H1 (cell line): ENCODE results near the gene CMTM5. TPM values are rescaled to one million over a fixed set of nuclear protein-coding genes. Genes with fewer than 3 reads are reported as not detected.
A peak's percentile ranks its signal among the peaks of the same experiment; 100 is the strongest.

Source experiments
- ASH2L ChIP-seq: fragments of 200-600, 300-600 bp; sonication (generic); IDR thresholded peaks from one replicate; pipeline ENCODE4 v1.7.1; 2017; ENCODE audit warnings: low read length
- BACH1 ChIP-seq: IDR thresholded peaks from 2 replicates; pipeline ENCODE4 v1.6.1; 2012; ENCODE audit warnings: low read length, improper control_type of control experiment
- BCL11A ChIP-seq, 2 experiments: IDR thresholded peaks; one replicate each; pipeline ENCODE4 v1.6.1; 2011; ENCODE audit warnings: low read depth in 2 of 2, low read length in 2 of 2, mild to moderate bottlenecking in 2 of 2
- BRCA1 ChIP-seq: IDR thresholded peaks from 2 replicates; pipeline ENCODE4 v1.6.1; 2012; ENCODE audit warnings: low read depth, low read length, improper control_type of control experiment
- CBX8 ChIP-seq: fragments of 300-800, 300-1000 bp; sonication (generic); IDR thresholded peaks from 2 replicates; pipeline ENCODE4 v1.7.1; 2016; ENCODE audit warnings: low read depth, low read length, borderline replicate concordance
- CHD1 ChIP-seq: IDR thresholded peaks from 2 replicates; pipeline ENCODE4 v1.6.1; 2012; ENCODE audit warnings: low read depth, low read length, improper control_type of control experiment
- CTCF ChIP-seq, 3 experiments: IDR thresholded peaks; 1 replicate in 2 of 3; 2 replicates in 1 of 3; pipeline versions ENCODE4 v1.5.1 to v1.6.1; 2011; ENCODE audit warnings: low read length in 3 of 3, mild to moderate bottlenecking in 3 of 3, inconsistent platforms in 2 of 3, low read depth in 1 of 3, moderate library complexity in 1 of 3; ENCODE audit not compliant: insufficient read depth in 1 of 3; ENCODE audit errors: control extremely low read depth in 1 of 3
- EP300 ChIP-seq, 2 experiments: IDR thresholded peaks; 1 replicate in 1 of 2; 2 replicates in 1 of 2; pipeline ENCODE4 v1.6.1; 2011 to 2012; ENCODE audit warnings: low read depth in 2 of 2, low read length in 2 of 2, mild to moderate bottlenecking in 2 of 2, borderline replicate concordance in 1 of 2, inconsistent platforms in 1 of 2, moderate library complexity in 1 of 2
- EZH2 ChIP-seq: fragments of 200-600 bp; sonication (generic); IDR thresholded peaks from 2 replicates; pipeline ENCODE4 v1.7.1; 2012; ENCODE audit warnings: low read depth, mild to moderate bottlenecking, moderate library complexity, low read length, inconsistent platforms; ENCODE audit not compliant: severe bottlenecking
- HDAC2 ChIP-seq, 2 experiments: fragments of 300-600 bp in 1 of 2; sonication (generic) in 1 of 2; IDR thresholded peaks; 2 replicates each; pipeline ENCODE4 v1.6.1; 2011 to 2012; ENCODE audit warnings: low read depth in 2 of 2, low read length in 2 of 2, mild to moderate bottlenecking in 2 of 2, moderate library complexity in 2 of 2, borderline replicate concordance in 1 of 2, inconsistent platforms in 1 of 2
- JUN ChIP-seq: IDR thresholded peaks from 2 replicates; pipeline ENCODE4 v1.6.1; 2011; ENCODE audit warnings: low read depth, mild to moderate bottlenecking, improper control_type of control experiment, low read length
- KDM4A ChIP-seq: IDR thresholded peaks from one replicate; pipeline ENCODE4 v1.7.1; 2012; ENCODE audit warnings: low read depth, mild to moderate bottlenecking, moderate library complexity, low read length, inconsistent platforms; ENCODE audit not compliant: severe bottlenecking
- PHF8 ChIP-seq: fragments of 200-600 bp; sonication (generic); conservative IDR thresholded peaks from 2 replicates; pipeline ENCODE4 v1.7.1; 2012; ENCODE audit warnings: low read depth, mild to moderate bottlenecking, inconsistent platforms, low read length, moderate library complexity
- RXRA ChIP-seq: IDR thresholded peaks from 2 replicates; pipeline ENCODE4 v1.6.1; 2011; ENCODE audit warnings: low read depth, mild to moderate bottlenecking, low read length, moderate library complexity; ENCODE audit not compliant: insufficient read depth
- SIX5 ChIP-seq: IDR thresholded peaks from 2 replicates; pipeline ENCODE4 v1.6.1; 2011; ENCODE audit warnings: mild to moderate bottlenecking, low read depth, low read length
- SP1 ChIP-seq: IDR thresholded peaks from 2 replicates; pipeline ENCODE4 v1.6.1; 2011; ENCODE audit warnings: low read depth, low read length
- SP2 ChIP-seq: IDR thresholded peaks from 2 replicates; pipeline ENCODE4 v1.6.1; 2012; ENCODE audit warnings: mild to moderate bottlenecking, low read length, inconsistent platforms
- TEAD4 ChIP-seq: IDR thresholded peaks from 2 replicates; pipeline ENCODE4 v1.6.1; 2012; ENCODE audit warnings: low read depth, low read length, inconsistent platforms, mixed read lengths
- USF2 ChIP-seq: IDR thresholded peaks from 2 replicates; pipeline ENCODE4 v1.6.1; 2011; ENCODE audit warnings: low read length, improper control_type of control experiment
- ZNF274 ChIP-seq: IDR thresholded peaks from 2 replicates; pipeline ENCODE4 v1.7.0; 2012; ENCODE audit warnings: low read length, borderline replicate concordance; ENCODE audit errors: extremely low read depth
- polyA plus RNA-seq, 7 experiments: library from polyadenylated mRNA; depleted of rRNA in 3 of 7; stranded (reverse) in 5 of 7; unstranded in 2 of 7; fragments of >200 nt in 5 of 7; fragments of 200-250 nt in 2 of 7; gene quantifications; 1 replicate in 5 of 7; 2 replicates in 1 of 7; 4 replicates in 1 of 7; pipeline versions ENCODE4 v1.2.1 to v1.2.3, GENCODE V29; 2011 to 2013; ENCODE audit warnings: missing spikeins in 2 of 7, mixed read lengths in 2 of 7
- total RNA-seq: library from RNA; stranded (reverse); fragmentation: NEBNext Ultra II Directional; extraction: Animal tissue kit (Norgen Biotek cat#: 25700); gene quantifications from 2 replicates; pipeline ENCODE4 v1.2.1, GENCODE V29; 2021

Gene CMTM5
- total and polyA plus RNA-seq, 2 of the 8 experiments (the other 6 are each of a cell fraction or from before 2014, with no cell fraction given): 2.1 TPM; not detected in 1

GRCh38 chr14:23352506-23353432 lies 24.1 kb upstream of the CMTM5 start, which contains the start of gene SLC22A17 (continued):
- no peak for TF ChIP-seq EP300 (IDR thresholded peaks at IDR 0.05; ENCODE audit: borderline replicate concordance in 1 of 2, low read depth in 2 of 2, low read length in 2 of 2)
- TF ChIP-seq CHD1: no peak
- TF ChIP-seq RXRA: no peak
- TF ChIP-seq BRCA1: no peak
- TF ChIP-seq CTCF (IDR thresholded peaks at IDR 0.05; ENCODE audit: control extremely low read depth in 1 of 3, insufficient read depth in 1 of 3, low read depth in 1 of 3, low read length in 3 of 3): peak in 2 of 3 experiments; percentile 11 to 22; a peak in 2 of 4 replicates
- TF ChIP-seq HDAC2 (IDR thresholded peaks at IDR 0.05; ENCODE audit: borderline replicate concordance in 1 of 2, low read depth in 2 of 2, low read length in 2 of 2): no peak
- peak; percentile 62 for TF ChIP-seq ASH2L
- TF ChIP-seq CBX8: no peak
- TF ChIP-seq SIX5: no peak
- TF ChIP-seq PHF8: peak; percentile 67
- no peak for TF ChIP-seq BCL11A (IDR thresholded peaks at IDR 0.05; ENCODE audit: low read depth in 2 of 2, low read length in 2 of 2)
- peak; percentile 17 for TF ChIP-seq KDM4A
- TF ChIP-seq SP1: no peak
- no peak for TF ChIP-seq EZH2
- no peak for TF ChIP-seq ZNF274
- no peak for TF ChIP-seq SP2
- TF ChIP-seq JUN: no peak
- TF ChIP-seq TEAD4: no peak
- TF ChIP-seq USF2: no peak
- no peak for TF ChIP-seq BACH1
